Activated CD4-positive, alpha-beta memory T cell treated with anti-CD3 and anti-CD28 coated beads for 36 hours (primary cell): ENCODE measurements around the gene EIF1B. TPM values are rescaled to one million over a fixed set of nuclear protein-coding genes. Genes with fewer than 3 reads are reported as not detected.

Experiments
- CTCF ChIA-PET: fragments of 350-600 bp; sonication (Branson Sonifier 250); formaldehyde crosslinking; loops from one replicate; lab custom pipeline; 2021; ENCODE audit warnings: antibody characterized with exemption, inconsistent platforms; lab: Charles Lee
- POLR2A ChIA-PET: fragments of 350-600 bp; sonication (Branson Sonifier 250); formaldehyde crosslinking; loops from one replicate; lab custom pipeline; 2021; ENCODE audit warnings: antibody characterized with exemption; lab: Charles Lee
- DNase-seq: peaks from one replicate; pipeline ENCODE4 v3.0.0-alpha.2; 2020
- H3K27ac Mint-ChIP-seq: one replicate; pipeline ENCODE4 v1.8.0; 2021; ENCODE audit warnings: mixed read lengths
- H3K27me3 Mint-ChIP-seq: one replicate; pipeline ENCODE4 v1.8.0; 2021; ENCODE audit warnings: mixed read lengths
- H3K36me3 Mint-ChIP-seq: one replicate; pipeline ENCODE4 v1.8.0; 2021; ENCODE audit warnings: mixed read lengths
- H3K4me1 Mint-ChIP-seq: one replicate; pipeline ENCODE4 v1.8.0; 2021; ENCODE audit warnings: low read depth, mixed read lengths
- H3K4me3 Mint-ChIP-seq: one replicate; pipeline ENCODE4 v1.8.0; 2021; ENCODE audit warnings: mild to moderate bottlenecking, mixed read lengths
- H3K9me3 Mint-ChIP-seq: one replicate; pipeline ENCODE4 v1.8.0; 2021; ENCODE audit warnings: mixed read lengths
- intact Hi-C: fragments of 100-400 bp; cut with micrococcal nuclease; formaldehyde crosslinking; loops from one replicate; pipeline ENCODE4 v1.15.1; 2023
- total RNA-seq, 2 experiments: library from RNA; stranded (reverse); gene quantifications; one replicate each; pipeline ENCODE4 v1.2.3, GENCODE V29; 2021

The EIF1B gene
- total RNA-seq, 2 experiments from 2014 or later, result 48.6 to 51.0 TPM

GRCh38 chr3:40333416-40333815 is 23.9 kb downstream of the EIF1B start:
- H3K36me3 Mint-ChIP-seq, result no peaks in the 10 kb centered on the region
- POLR2A ChIA-PET, result no interaction called here
- no peak overlapping the region for H3K27ac Mint-ChIP-seq
- intact Hi-C loops, result loop anchor here (10.0 kb wide), 1 partner anchor 1761 kb away; the partner anchor contains the start of gene TRAK1
- CTCF ChIA-PET, result interaction anchor here (1.0 to 3.2 kb wide), 2 partner anchors 16 to 24 kb away, joined by 4 to 12 read pairs; partner anchors contain the start of gene EIF1B
- no peak overlapping the region for H3K4me3 Mint-ChIP-seq
- peaks cover 20% of the 10 kb centered on the region for H3K4me1 Mint-ChIP-seq
- H3K9me3 Mint-ChIP-seq, result no peaks in the 10 kb centered on the region
- no peak for DNase-seq
- no peaks in the 10 kb centered on the region for H3K27me3 Mint-ChIP-seq

GRCh38 chr3:40333852-40334251 is 24.3 kb downstream of the EIF1B start:
- no peak for DNase-seq
- intact Hi-C loops, result loop anchor here (10.0 kb wide), 1 partner anchor 1761 kb away; the partner anchor contains the start of gene TRAK1
- POLR2A ChIA-PET, result no interaction called here
- Mint-ChIP-seq H3K4me1 (peaks cover 20% of the 10 kb centered on the region), H3K27me3 (no peaks in the 10 kb centered on the region), H3K27ac (no peak overlapping the region), H3K9me3 (no peaks in the 10 kb centered on the region), H3K4me3 (no peak overlapping the region), H3K36me3 (no peaks in the 10 kb centered on the region)
- CTCF ChIA-PET, result interaction anchor here (1.0 to 3.2 kb wide), 3 partner anchors 16 to 247 kb away, joined by 4 to 12 read pairs (median 4); partner anchors contain the start of gene EIF1B

- intact Hi-C loops, result loop anchor here (2.0 to 10.0 kb wide), 4 partner anchors 51 to 1759 kb away; partner anchors contain the start of genes ENTPD3, TRAK1 and ZNF621
- DNase-seq, result no peak
- H3K4me3 Mint-ChIP-seq, result no peak overlapping the region
- POLR2A ChIA-PET, result interaction anchor here (0.6 kb wide), 1 partner anchor 608 kb away, joined by 3 read pairs; no protein-coding TSS in a partner anchor
- CTCF ChIA-PET, result interaction anchor here (0.6 to 2.3 kb wide), 2 partner anchors 9 to 1678 kb away, joined by 6 to 7 read pairs; no protein-coding TSS in a partner anchor
- peaks cover 20% of the 10 kb centered on the region for H3K4me1 Mint-ChIP-seq
- H3K27ac Mint-ChIP-seq, result no peak overlapping the region
- H3K27me3 Mint-ChIP-seq, result peaks cover 5% of the 10 kb centered on the region
- no peaks in the 10 kb centered on the region for H3K36me3 Mint-ChIP-seq
- no peaks in the 10 kb centered on the region for H3K9me3 Mint-ChIP-seq
Observed at GRCh38 chr3:40336101-40336500, 26.6 kb downstream of the EIF1B start.

GRCh38 chr3:40336511-40337135 is 27.1 kb downstream of the EIF1B start:
- H3K27me3 Mint-ChIP-seq, result peaks cover 5% of the 10 kb centered on the region
- ChIA-PET CTCF (interaction anchor here (1.5 to 2.3 kb wide), 2 partner anchors 10 to 145 kb away, joined by 4 to 6 read pairs; no protein-coding TSS in a partner anchor), POLR2A (interaction anchor here (0.6 to 1.4 kb wide), 2 partner anchors 116 to 608 kb away, joined by 3 read pairs; no protein-coding TSS in a partner anchor)
- no peak overlapping the region for H3K4me3 Mint-ChIP-seq
- no peaks in the 10 kb centered on the region for H3K36me3 Mint-ChIP-seq
- H3K9me3 Mint-ChIP-seq, result no peaks in the 10 kb centered on the region
- intact Hi-C loops, result loop anchor here (1.0 to 10.0 kb wide), 11 partner anchors 9 to 1758 kb away; partner anchors contain the start of genes EIF1B, ENTPD3, TRAK1 and ZNF621
- no peak overlapping the region for H3K27ac Mint-ChIP-seq
- DNase-seq, result no peak
- peaks cover 20% of the 10 kb centered on the region for H3K4me1 Mint-ChIP-seq

- intact Hi-C loops, result loop anchor here (1.0 to 10.0 kb wide), 11 partner anchors 10 to 1757 kb away; partner anchors contain the start of genes EIF1B, ENTPD3, TRAK1 and ZNF621
- Mint-ChIP-seq H3K9me3 (no peaks in the 10 kb centered on the region), H3K27me3 (peaks cover 5% of the 10 kb centered on the region), H3K27ac (peak overlapping the region; percentile 68), H3K4me3 (peak overlapping the region; percentile 12), H3K4me1 (peaks cover 20% of the 10 kb centered on the region), H3K36me3 (no peaks in the 10 kb centered on the region)
- CTCF ChIA-PET, result interaction anchor here (1.5 to 2.3 kb wide), 2 partner anchors 11 to 146 kb away, joined by 4 to 6 read pairs; no protein-coding TSS in a partner anchor
- POLR2A ChIA-PET, result interaction anchor here (1.4 kb wide), 1 partner anchor 115 kb away, joined by 3 read pairs; no protein-coding TSS in a partner anchor
- peak; percentile 40 for DNase-seq
Observed at GRCh38 chr3:40337136-40338108, 27.9 kb downstream of the EIF1B start.

GRCh38 chr3:40339871-40340270 is 30.4 kb downstream of the EIF1B start:
- POLR2A ChIA-PET, result no interaction called here
- H3K27ac Mint-ChIP-seq, result no peak overlapping the region
- no peak overlapping the region for H3K4me3 Mint-ChIP-seq
- intact Hi-C loops, result loop anchor here (5.0 to 10.0 kb wide), 2 partner anchors 182 to 1755 kb away; partner anchors contain the start of genes TRAK1 and ZNF621
- CTCF ChIA-PET, result no interaction called here
- H3K9me3 Mint-ChIP-seq, result no peaks in the 10 kb centered on the region
- H3K27me3 Mint-ChIP-seq, result peaks cover 5% of the 10 kb centered on the region
- no peak for DNase-seq
- H3K36me3 Mint-ChIP-seq, result no peaks in the 10 kb centered on the region
- peaks cover 18% of the 10 kb centered on the region for H3K4me1 Mint-ChIP-seq

- DNase-seq, result no peak
- ChIA-PET CTCF (no interaction called here), POLR2A (no interaction called here)
- Mint-ChIP-seq H3K36me3 (no peaks in the 10 kb centered on the region), H3K27ac (no peak overlapping the region), H3K9me3 (no peaks in the 10 kb centered on the region), H3K4me1 (peaks cover 18% of the 10 kb centered on the region), H3K27me3 (peaks cover 6% of the 10 kb centered on the region), H3K4me3 (no peak overlapping the region)
- intact Hi-C loops, result no loop called here
Observed at GRCh38 chr3:40340541-40341170, 31.1 kb downstream of the EIF1B start.

GRCh38 chr3:40341671-40342070 is 32.2 kb downstream of the EIF1B start:
- intact Hi-C loops, result no loop called here
- Mint-ChIP-seq H3K27ac (no peak overlapping the region), H3K36me3 (no peaks in the 10 kb centered on the region), H3K4me1 (peaks cover 15% of the 10 kb centered on the region), H3K4me3 (no peak overlapping the region), H3K9me3 (no peaks in the 10 kb centered on the region), H3K27me3 (peaks cover 6% of the 10 kb centered on the region)
- DNase-seq, result no peak
- CTCF ChIA-PET, result no interaction called here
- POLR2A ChIA-PET, result no interaction called here

GRCh38 chr3:40350529-40350928 is 41.0 kb downstream of the EIF1B start:
- H3K9me3 Mint-ChIP-seq, result peaks cover 10% of the 10 kb centered on the region
- no peaks in the 10 kb centered on the region for H3K4me1 Mint-ChIP-seq
- H3K4me3 Mint-ChIP-seq, result no peak overlapping the region
- DNase-seq, result no peak
- H3K27me3 Mint-ChIP-seq, result peaks cover 20% of the 10 kb centered on the region
- no peak overlapping the region for H3K27ac Mint-ChIP-seq
- intact Hi-C loops, result no loop called here
- ChIA-PET POLR2A (no interaction called here), CTCF (no interaction called here)
- H3K36me3 Mint-ChIP-seq, result no peaks in the 10 kb centered on the region

GRCh38 chr3:40355410-40355809 is 45.9 kb downstream of the EIF1B start:
- Mint-ChIP-seq H3K27ac (no peak overlapping the region), H3K9me3 (peaks cover 4% of the 10 kb centered on the region), H3K27me3 (peaks cover 24% of the 10 kb centered on the region), H3K4me1 (no peaks in the 10 kb centered on the region), H3K36me3 (no peaks in the 10 kb centered on the region), H3K4me3 (no peak overlapping the region)
- POLR2A ChIA-PET, result no interaction called here
- intact Hi-C loops, result no loop called here
- CTCF ChIA-PET, result interaction anchor here (1.3 kb wide), 1 partner anchor 225 kb away, joined by 3 read pairs; no protein-coding TSS in a partner anchor
- no peak for DNase-seq

- no peaks in the 10 kb centered on the region for H3K4me1 Mint-ChIP-seq
- POLR2A ChIA-PET, result no interaction called here
- no peaks in the 10 kb centered on the region for H3K36me3 Mint-ChIP-seq
- H3K27me3 Mint-ChIP-seq, result peaks cover 22% of the 10 kb centered on the region
- H3K27ac Mint-ChIP-seq, result no peak overlapping the region
- DNase-seq, result no peak
- intact Hi-C loops, result no loop called here
- CTCF ChIA-PET, result no interaction called here
- H3K4me3 Mint-ChIP-seq, result no peak overlapping the region
- H3K9me3 Mint-ChIP-seq, result no peaks in the 10 kb centered on the region
Observed at GRCh38 chr3:40358454-40358853, 48.9 kb downstream of the EIF1B start.
